RWPE1 (cell line): Measurements from ENCODE around the gene ATP5MC3.

Source experiments
- CTCF ChIA-PET: fragments of 350-600 bp; sonication (Branson Sonifier 250); formaldehyde crosslinking; extraction: SDS; loops from one replicate; lab custom pipeline; 2021; lab: Yijun Ruan, JAX
- POLR2A ChIA-PET: fragments of 400-600 bp; formaldehyde crosslinking; extraction: SDS; loops from one replicate; lab custom pipeline; 2020; ENCODE audit warnings: antibody characterized with exemption; ENCODE audit not compliant: low non-redundant PET; lab: Yijun Ruan, JAX
- DNase-seq: peaks from one replicate; pipeline ENCODE4 v3.0.0; 2012; ENCODE audit warnings: low spot score
- H3K27ac ChIP-seq: fragments of 450-650 bp; 2 replicates; pipeline ENCODE4 v1.5.1; 2017
- TF ChIP-seq, protein P1 (sequence below): fragments of 450-650 bp; conservative IDR thresholded peaks from 2 replicates; pipeline ENCODE4 v1.5.1; 2017; ENCODE audit warnings: low read depth, mild to moderate bottlenecking

The ATP5MC3 gene

DNA sequence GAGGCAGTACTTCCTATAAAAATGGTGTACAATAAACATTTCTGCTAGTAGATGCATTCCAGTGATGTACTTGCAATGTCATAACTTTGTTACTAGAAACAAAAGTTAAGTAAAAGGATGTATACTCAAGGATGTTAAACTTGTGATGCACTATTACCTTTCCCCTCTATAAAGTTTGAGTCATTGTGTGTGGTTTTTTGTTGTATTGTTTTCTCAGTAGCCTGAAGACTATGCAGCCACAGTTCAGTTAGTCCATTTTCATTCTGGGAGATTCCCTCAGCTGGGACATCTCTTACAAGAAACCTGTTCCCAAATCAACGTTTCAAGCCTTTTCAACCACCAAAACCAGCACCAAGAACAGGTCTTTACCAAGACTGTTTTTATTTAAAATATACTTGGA is 5.6 kb downstream of the ATP5MC3 start:
- ChIA-PET POLR2A (no interaction called here), CTCF (interaction anchor here (0.6 kb wide), 2 partner anchors 9 to 576 kb away, joined by 3 read pairs; no protein-coding TSS in a partner anchor)
- H3K27ac ChIP-seq, result no peak overlapping the region
- no peak for DNase-seq
- TF ChIP-seq, protein P1, sequence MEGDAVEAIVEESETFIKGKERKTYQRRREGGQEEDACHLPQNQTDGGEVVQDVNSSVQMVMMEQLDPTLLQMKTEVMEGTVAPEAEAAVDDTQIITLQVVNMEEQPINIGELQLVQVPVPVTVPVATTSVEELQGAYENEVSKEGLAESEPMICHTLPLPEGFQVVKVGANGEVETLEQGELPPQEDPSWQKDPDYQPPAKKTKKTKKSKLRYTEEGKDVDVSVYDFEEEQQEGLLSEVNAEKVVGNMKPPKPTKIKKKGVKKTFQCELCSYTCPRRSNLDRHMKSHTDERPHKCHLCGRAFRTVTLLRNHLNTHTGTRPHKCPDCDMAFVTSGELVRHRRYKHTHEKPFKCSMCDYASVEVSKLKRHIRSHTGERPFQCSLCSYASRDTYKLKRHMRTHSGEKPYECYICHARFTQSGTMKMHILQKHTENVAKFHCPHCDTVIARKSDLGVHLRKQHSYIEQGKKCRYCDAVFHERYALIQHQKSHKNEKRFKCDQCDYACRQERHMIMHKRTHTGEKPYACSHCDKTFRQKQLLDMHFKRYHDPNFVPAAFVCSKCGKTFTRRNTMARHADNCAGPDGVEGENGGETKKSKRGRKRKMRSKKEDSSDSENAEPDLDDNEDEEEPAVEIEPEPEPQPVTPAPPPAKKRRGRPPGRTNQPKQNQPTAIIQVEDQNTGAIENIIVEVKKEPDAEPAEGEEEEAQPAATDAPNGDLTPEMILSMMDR, result no peak

DNA sequence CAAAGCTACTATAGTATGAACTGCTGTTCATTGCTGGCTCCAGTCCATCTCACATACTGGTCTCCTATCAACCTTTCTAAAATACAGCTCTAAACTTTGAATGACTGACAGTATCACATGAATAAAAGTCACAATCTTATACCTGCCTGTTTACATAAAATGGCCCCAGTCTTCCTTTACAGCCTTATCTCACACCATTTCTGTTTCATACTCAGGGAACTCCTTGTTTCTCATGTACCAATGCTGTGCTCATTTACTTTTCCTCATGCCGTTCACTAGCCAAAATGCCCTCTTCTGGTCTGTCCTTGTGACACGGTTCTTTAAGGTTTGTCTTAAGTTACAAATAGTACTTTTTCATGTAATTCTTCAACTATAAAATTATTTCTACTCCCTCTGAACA is 6.2 kb downstream of the ATP5MC3 start:
- CTCF ChIA-PET, result interaction anchor here (0.6 kb wide), 1 partner anchor 576 kb away, joined by 3 read pairs; no protein-coding TSS in a partner anchor
- no peak overlapping the region for H3K27ac ChIP-seq
- no peak for DNase-seq
- TF ChIP-seq, protein P1, result no peak
- POLR2A ChIA-PET, result no interaction called here

DNA sequence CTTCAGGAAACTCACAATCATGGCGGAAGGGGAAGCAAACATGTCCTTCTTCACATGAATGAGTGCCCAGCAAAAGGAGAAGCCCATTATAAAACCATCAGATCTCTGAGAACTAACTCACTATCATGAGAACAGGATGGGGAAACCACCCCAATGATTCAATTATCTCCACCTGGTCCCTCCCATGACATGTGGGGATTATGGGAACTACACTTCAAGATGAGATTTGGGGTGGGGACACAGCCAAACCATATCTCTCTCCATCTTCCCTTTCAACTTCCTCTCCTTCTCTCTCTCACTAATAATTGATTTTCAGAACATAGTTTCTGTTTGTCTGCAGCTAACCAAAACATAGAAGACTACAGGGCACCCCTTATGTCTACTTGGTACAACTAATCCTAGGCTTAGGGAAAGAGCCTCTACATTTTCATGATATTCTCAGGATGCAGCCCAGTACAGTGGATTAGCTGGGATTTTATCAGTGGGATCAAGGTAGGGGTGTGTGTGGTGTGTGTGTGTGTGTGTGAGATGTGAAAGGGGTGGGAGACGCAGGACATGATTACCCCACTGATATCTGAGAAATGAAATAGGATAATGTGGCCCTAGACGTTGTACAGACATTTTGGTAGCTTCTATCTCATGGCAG is 10.7 kb downstream of the ATP5MC3 start:
- no peak overlapping the region for H3K27ac ChIP-seq
- CTCF ChIA-PET, result interaction anchor here (0.7 kb wide), 1 partner anchor 864 kb away, joined by 5 read pairs; no protein-coding TSS in a partner anchor

DNA sequence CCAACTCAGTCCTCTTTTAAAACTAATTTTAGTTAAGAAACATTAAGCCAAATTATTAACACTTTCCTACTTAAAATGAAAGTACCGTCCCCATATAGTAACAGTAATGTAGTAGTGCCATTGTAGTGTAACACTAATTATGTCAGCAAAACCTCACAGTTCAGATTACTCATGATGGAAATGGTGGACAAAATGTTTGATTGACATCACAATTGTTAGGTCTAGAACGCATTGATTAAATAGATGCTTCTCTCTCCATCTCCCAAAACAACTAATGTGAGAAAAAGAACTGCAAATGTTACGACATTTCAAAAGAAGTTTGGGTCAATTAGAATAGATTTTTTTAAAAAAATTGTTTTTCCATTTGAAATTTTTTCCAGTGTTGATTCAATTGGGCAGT is 12.3 kb downstream of the ATP5MC3 start:
- CTCF ChIA-PET, result no interaction called here
- no peak for DNase-seq
- TF ChIP-seq, protein P1, result no peak
- POLR2A ChIA-PET, result no interaction called here
- no peak overlapping the region for H3K27ac ChIP-seq

More for the DNA sequence above, 10.7 kb downstream of the ATP5MC3 start:
- POLR2A ChIA-PET, result interaction anchor here (0.7 kb wide), 1 partner anchor 9 kb away, joined by 3 read pairs; no protein-coding TSS in a partner anchor
- no peak for DNase-seq
- TF ChIP-seq, protein P1, result no peak

DNA sequence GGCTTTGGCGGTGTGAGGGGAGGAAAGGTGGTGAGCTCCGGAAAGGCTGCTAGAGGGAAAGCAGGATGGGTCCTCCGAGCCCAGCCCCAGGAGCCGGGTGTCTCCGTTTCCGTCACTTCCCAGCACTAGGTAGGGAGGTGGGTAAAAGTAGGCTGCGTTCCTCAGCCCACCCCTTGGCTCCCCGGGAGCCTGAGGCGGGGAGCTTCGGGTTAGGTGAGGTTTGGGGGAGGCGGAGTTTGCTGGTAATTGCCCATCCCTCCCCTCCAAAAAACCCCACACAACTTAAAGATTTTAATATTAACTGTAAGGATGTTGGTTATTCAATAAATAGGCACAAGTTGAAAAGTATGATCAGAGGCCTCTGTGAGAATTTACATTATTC is 13.0 kb downstream of the ATP5MC3 start:
- TF ChIP-seq, protein P1, result no peak
- peak overlapping the region; percentile 93 for H3K27ac ChIP-seq
- DNase-seq, result no peak
- ChIA-PET POLR2A (no interaction called here), CTCF (no interaction called here)

DNA sequence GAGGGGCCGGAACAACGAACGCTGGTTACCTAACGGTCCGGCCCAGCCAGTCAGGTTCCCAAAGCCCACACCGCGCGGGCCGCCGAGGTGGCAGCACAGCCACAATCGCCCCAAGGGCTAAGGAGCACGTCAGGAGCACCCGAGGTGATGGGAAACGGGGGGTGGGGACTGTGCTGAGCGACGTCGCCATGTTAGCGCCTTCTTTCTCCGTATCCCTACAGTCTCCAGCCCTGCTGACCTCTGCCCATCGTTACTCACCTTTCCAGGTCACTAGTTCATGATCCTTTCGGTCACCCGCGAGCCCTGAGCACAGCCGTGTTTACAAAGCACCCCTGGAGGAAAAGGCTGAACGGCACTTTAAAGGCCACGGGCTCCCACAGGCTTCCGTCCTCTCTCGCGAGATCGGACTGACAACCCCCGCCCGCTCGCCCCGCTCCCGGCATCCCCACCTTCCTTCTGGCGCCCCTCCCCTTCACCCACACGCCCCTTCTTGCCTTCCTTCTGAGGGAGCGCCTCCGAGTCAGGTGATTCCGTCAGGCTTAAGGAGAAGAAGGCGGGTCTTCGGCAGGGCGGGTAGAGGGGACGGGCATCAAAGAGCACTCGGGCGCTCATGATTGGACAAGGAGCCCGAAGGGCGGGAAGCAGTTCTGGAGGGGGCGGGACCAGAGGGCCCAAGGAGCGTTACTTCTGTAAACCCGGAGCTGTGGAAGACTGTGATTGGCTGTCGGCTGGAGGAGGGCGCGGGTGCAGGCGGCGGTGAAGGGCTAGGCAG is 13.5 kb downstream of the ATP5MC3 start, which contains the start of gene ATF2:
ATF2 (minus strand) TSS at position 412 of the 772 bp plus-strand sequence. CDS start 31,760 bp downstream, outside the sequence.
- peak; percentile 96 for DNase-seq
- CTCF ChIA-PET, result no interaction called here
- peak within 1 kb of the TSS; percentile 93 for H3K27ac ChIP-seq
- TF ChIP-seq, protein P1, result no peak
- POLR2A ChIA-PET, result no interaction called here
